Keratinocyte (primary cell): Measurements from ENCODE around the gene DCLK2. TPM values are rescaled to one million over a fixed set of nuclear protein-coding genes. Genes with fewer than 3 reads are reported as not detected.
A peak's percentile ranks its signal among the peaks of the same experiment; 100 is the strongest.

ENCODE experiments used
- DNase-seq: peaks from one replicate; pipeline ENCODE4 v3.0.0-alpha.2; 2011; ENCODE audit warnings: low read depth, missing footprints, low spot score
- FAIRE-seq: peaks from 2 replicates; lab custom pipeline; 2011; peaks lifted over from hg19 to GRCh38; lab: Jason Lieb, UNC
- H2AFZ ChIP-seq: 2 replicates; pipeline ENCODE4 v1.6.0; 2012; ENCODE audit warnings: low read length, control low read depth, inconsistent platforms; ENCODE audit not compliant: control insufficient read depth
- H3K27ac ChIP-seq: 2 replicates; pipeline ENCODE4 v1.5.1; 2011; ENCODE audit warnings: low read length; ENCODE audit not compliant: control insufficient read depth, insufficient read depth
- H3K27me3 ChIP-seq: 3 replicates; pipeline ENCODE4 v1.6.0; 2011; ENCODE audit warnings: low read length; ENCODE audit not compliant: control insufficient read depth, insufficient read depth; ENCODE audit errors: extremely low read depth
- H3K36me3 ChIP-seq, 2 experiments: 2 replicates in 1 of 2; 3 replicates in 1 of 2; pipeline ENCODE4 v1.5.1; 2011; ENCODE audit warnings: low read length in 2 of 2, mild to moderate bottlenecking in 1 of 2; ENCODE audit not compliant: control insufficient read depth in 2 of 2, insufficient read depth in 2 of 2; ENCODE audit errors: extremely low read depth in 1 of 2
- H3K4me1 ChIP-seq: 3 replicates; pipeline ENCODE4 v1.5.1; 2011; ENCODE audit warnings: low read length; ENCODE audit not compliant: control insufficient read depth, insufficient read depth; ENCODE audit errors: extremely low read depth
- H3K4me2 ChIP-seq: 3 replicates; pipeline ENCODE4 v1.6.0; 2011; ENCODE audit warnings: low read depth, low read length; ENCODE audit not compliant: control insufficient read depth, insufficient read depth; ENCODE audit errors: extremely low read depth
- H3K4me3 ChIP-seq, 3 experiments: fragments of 200-600 bp in 1 of 3; sonication (generic) in 1 of 3; 2 replicates in 2 of 3; 3 replicates in 1 of 3; pipeline ENCODE4 v1.5.1; 2011 to 2016; ENCODE audit warnings: low read length in 3 of 3, mild to moderate bottlenecking in 3 of 3, control low read depth in 2 of 3, inconsistent platforms in 1 of 3, low read depth in 1 of 3, mixed read lengths in 1 of 3, mixed run types in 1 of 3, moderate library complexity in 1 of 3; ENCODE audit not compliant: control insufficient read depth in 2 of 3, insufficient read depth in 2 of 3; ENCODE audit errors: extremely low read depth in 1 of 3
- H3K79me2 ChIP-seq: 2 replicates; pipeline ENCODE4 v1.6.0; 2012; ENCODE audit warnings: low read length; ENCODE audit not compliant: control insufficient read depth, insufficient read depth
- H3K9ac ChIP-seq: 3 replicates; pipeline ENCODE4 v1.6.0; 2011; ENCODE audit warnings: low read length; ENCODE audit not compliant: control insufficient read depth, insufficient read depth; ENCODE audit errors: extremely low read depth
- H3K9me1 ChIP-seq: 3 replicates; pipeline ENCODE4 v1.6.0; 2011; ENCODE audit warnings: low read length; ENCODE audit not compliant: control insufficient read depth, insufficient read depth; ENCODE audit errors: extremely low read depth
- H3K9me3 ChIP-seq: 2 replicates; pipeline ENCODE4 v1.5.1; 2012; ENCODE audit warnings: low read depth, low read length; ENCODE audit not compliant: control insufficient read depth
- H4K20me1 ChIP-seq: 3 replicates; pipeline ENCODE4 v1.6.0; 2011; ENCODE audit warnings: low read length; ENCODE audit not compliant: control insufficient read depth, insufficient read depth; ENCODE audit errors: extremely low read depth
- CTCF ChIP-seq, 3 experiments: IDR thresholded peaks in 1 of 3; conservative IDR thresholded peaks in 1 of 3; optimal IDR thresholded peaks in 1 of 3; 2 replicates in 2 of 3; 3 replicates in 1 of 3; pipeline versions ENCODE3 to v1.5.1; 2011; ENCODE audit warnings: low read length in 3 of 3, mild to moderate bottlenecking in 3 of 3, moderate library complexity in 2 of 3, control low read depth in 1 of 3, inconsistent platforms in 1 of 3; ENCODE audit not compliant: insufficient read depth in 2 of 3; ENCODE audit errors: extremely low read depth in 1 of 3
- EZH2 ChIP-seq: IDR thresholded peaks from one replicate; pipeline ENCODE4 v1.6.1; 2012; ENCODE audit warnings: inconsistent platforms, mild to moderate bottlenecking, low read length, moderate library complexity
- dilution Hi-C: fragments of 300-500 bp; cut with MboI; formaldehyde crosslinking; loops from one replicate; pipeline ENCODE4 v1.7.0; 2020; ENCODE audit warnings: low sequenced_read_pairs; ENCODE audit not compliant: extremely low pct_ligation_motif_present
- polyA plus RNA-seq, 5 experiments: library from polyadenylated mRNA; depleted of rRNA in 3 of 5; stranded (reverse) in 3 of 5; stranded (forward) in 1 of 5; unstranded in 1 of 5; fragments of >200 nt; gene quantifications; 1 replicate in 1 of 5; 2 replicates in 3 of 5; 3 replicates in 1 of 5; pipeline versions ENCODE4 v1.2.1 to v1.2.3, GENCODE V29; 2011 to 2012; ENCODE audit warnings: missing spikeins in 2 of 5, low read depth in 1 of 5, low replicate concordance in 1 of 5

Gene DCLK2
- polyA plus RNA-seq, 1 donor (not counting 4 experiments of a cell fraction or from before 2014, with no cell fraction given): 0.07 TPM

DNA sequence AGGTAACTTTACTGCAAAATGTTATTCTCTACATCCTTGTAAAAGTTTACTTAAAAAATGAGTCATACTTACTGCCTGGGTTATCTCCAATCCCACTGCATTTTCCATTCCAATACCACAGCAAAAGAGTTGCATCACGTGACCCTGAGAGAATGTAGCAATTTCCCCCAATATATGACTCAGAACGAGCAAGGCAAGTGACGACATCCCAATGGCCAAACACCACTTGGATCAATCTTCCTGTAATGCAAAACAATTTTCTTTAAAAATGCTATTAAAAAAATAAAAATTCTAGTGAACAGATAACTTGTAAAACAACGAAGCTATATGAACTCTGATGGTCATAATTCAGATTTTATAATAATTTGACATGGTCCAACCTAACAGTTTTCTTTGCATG lies 224.3 kb downstream of the DCLK2 start:
- dilution Hi-C loops: no loop called here
- peak overlapping the region; percentile 4 for H3K27ac ChIP-seq
- H3K79me2 ChIP-seq: no peaks in the 10 kb centered on the region
- no peak overlapping the region for H2AFZ ChIP-seq
- H4K20me1 ChIP-seq: no peaks in the 10 kb centered on the region
- H3K9ac ChIP-seq: no peak overlapping the region
- no peaks in the 10 kb centered on the region for H3K36me3 ChIP-seq
- DNase-seq: peak; percentile 28
- no peaks in the 10 kb centered on the region for H3K9me1 ChIP-seq
- FAIRE-seq: peak; percentile 80
- no peak overlapping the region for H3K4me3 ChIP-seq
- H3K9me3 ChIP-seq: no peaks in the 10 kb centered on the region
- H3K4me2 ChIP-seq: no peak overlapping the region
- H3K4me1 ChIP-seq: peaks cover 24% of the 10 kb centered on the region
- H3K27me3 ChIP-seq: no peaks in the 10 kb centered on the region
- no peak for TF ChIP-seq EZH2
- no peak for TF ChIP-seq CTCF (optimal IDR thresholded peaks at IDR 0.05 in 1 of 3, IDR thresholded peaks at IDR 0.05 in 1 of 3, conservative IDR thresholded peaks at IDR 0.05 in 1 of 3; ENCODE audit: extremely low read depth in 1 of 3, insufficient read depth in 2 of 3, low read length in 3 of 3)

DNA sequence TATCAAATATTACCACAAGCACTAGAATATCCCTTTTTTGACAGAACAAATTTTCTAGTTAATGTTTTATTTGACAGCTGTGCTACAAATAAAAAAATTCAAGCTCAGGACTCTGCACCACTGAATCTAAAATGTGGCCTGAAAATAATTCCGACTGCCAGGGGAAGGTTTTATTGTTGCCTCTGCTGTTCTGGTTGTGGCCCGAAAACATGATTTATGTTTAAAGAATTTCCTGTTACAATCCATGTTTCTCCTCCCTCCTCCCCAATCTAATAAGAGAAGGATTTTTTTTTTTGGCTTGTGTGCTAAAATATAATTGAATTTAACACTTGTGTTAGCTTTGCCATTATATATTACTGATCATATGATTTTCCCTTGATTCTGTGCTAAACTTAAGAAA lies 227.8 kb downstream of the DCLK2 start:
- Histone ChIP-seq H3K9me1 (no peaks in the 10 kb centered on the region), H3K36me3 (no peaks in the 10 kb centered on the region), H3K4me1 (peaks cover 35% of the 10 kb centered on the region), H3K4me2 (peak overlapping the region; percentile 61), H3K27me3 (no peaks in the 10 kb centered on the region), H3K79me2 (no peaks in the 10 kb centered on the region), H3K27ac (peak overlapping the region; percentile 49), H3K9me3 (no peaks in the 10 kb centered on the region), H3K9ac (peak overlapping the region; percentile 25), H4K20me1 (no peaks in the 10 kb centered on the region), H3K4me3 (peak overlapping the region in 1 of 3 experiments; percentile 35), H2AFZ (peak overlapping the region; percentile 63)
- dilution Hi-C loops: no loop called here
- FAIRE-seq: no peak
- TF ChIP-seq EZH2: no peak
- TF ChIP-seq CTCF (optimal IDR thresholded peaks at IDR 0.05 in 1 of 3, IDR thresholded peaks at IDR 0.05 in 1 of 3, conservative IDR thresholded peaks at IDR 0.05 in 1 of 3; ENCODE audit: extremely low read depth in 1 of 3, insufficient read depth in 2 of 3, low read length in 3 of 3): no peak
- DNase-seq: no peak
